Stomach smooth muscle (tissue), 2 donors: ENCODE measurements around the gene PRIM2.
"Not testable (repeated sequence)": the region's sequence is repeated elsewhere in the genome, so short reads cannot be mapped to it uniquely, and the experiment has no call there.

Source experiments
- H3K27ac ChIP-seq: one replicate; pipeline ENCODE4 v1.7.0; 2013; ENCODE audit warnings: mild to moderate bottlenecking, low read length, inconsistent platforms
- H3K27me3 ChIP-seq, 2 donors: one replicate each; pipeline ENCODE4 v1.7.0; 2013; ENCODE audit warnings: low read length in 2 of 2; ENCODE audit not compliant: insufficient read depth in 2 of 2, control insufficient read depth in 1 of 2
- H3K36me3 ChIP-seq, 2 donors: one replicate each; pipeline ENCODE4 v1.7.0; 2013; ENCODE audit warnings: low read length in 2 of 2; ENCODE audit not compliant: control insufficient read depth in 2 of 2, insufficient read depth in 2 of 2
- H3K4me1 ChIP-seq: one replicate; pipeline ENCODE4 v1.7.0; 2013; ENCODE audit warnings: low read length; ENCODE audit not compliant: control insufficient read depth, insufficient read depth
- H3K4me3 ChIP-seq, 2 donors: one replicate each; pipeline ENCODE4 v1.7.0; 2013; ENCODE audit warnings: low read length in 2 of 2
- H3K9ac ChIP-seq, 2 donors: one replicate each; pipeline ENCODE4 v1.7.0; 2013; ENCODE audit warnings: low read length in 2 of 2, mild to moderate bottlenecking in 1 of 2
- H3K9me3 ChIP-seq, 2 donors: one replicate each; pipeline ENCODE4 v1.7.0; 2013; ENCODE audit warnings: low read length in 2 of 2; ENCODE audit not compliant: control insufficient read depth in 2 of 2
- donor health status: healthy.
- donor health status: Pancreatic carcinoma.

Gene PRIM2

DNA sequence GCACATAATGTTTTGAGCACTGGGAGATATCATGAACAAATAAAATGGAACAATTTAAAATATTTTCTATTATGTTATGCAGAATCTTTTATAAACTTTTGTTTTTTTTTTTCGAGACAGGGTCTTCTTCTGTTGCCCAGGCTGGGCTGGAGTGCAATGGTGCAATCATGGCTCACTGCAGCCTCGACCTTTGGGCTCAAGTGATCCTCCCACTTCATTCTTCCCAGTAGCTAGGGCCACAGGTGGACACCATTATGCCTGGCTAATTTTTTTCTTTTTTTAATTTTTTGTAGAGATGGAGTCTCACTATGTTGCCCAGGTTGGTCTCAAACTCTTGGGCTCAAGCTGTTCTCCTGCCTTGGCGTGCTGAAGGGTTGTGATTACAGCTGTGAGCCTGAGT is 220.5 kb downstream of the PRIM2 start:
- H3K36me3 ChIP-seq, H3K9me3 ChIP-seq: not testable (repeated sequence)

DNA sequence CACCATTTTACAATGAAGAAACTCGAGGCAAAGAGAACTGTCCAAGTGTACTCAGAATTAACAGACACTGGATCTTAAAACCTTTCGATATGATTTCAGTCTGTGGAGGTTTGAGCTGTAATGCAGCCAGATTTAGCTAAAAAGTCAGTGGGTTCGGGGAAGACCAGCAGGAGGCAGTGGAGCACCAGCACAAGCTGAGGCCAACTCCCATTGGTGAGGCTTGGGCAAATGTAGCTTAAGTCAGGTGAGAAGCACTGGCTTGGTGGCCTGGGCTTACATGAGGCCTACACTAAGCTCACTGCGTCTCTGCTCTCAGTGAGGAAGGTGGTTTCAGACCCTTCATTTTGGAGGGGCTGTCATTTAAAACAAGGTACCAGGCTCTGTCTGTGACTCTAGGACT is 234.5 kb downstream of the PRIM2 start:
- not testable (repeated sequence) for H3K4me3 ChIP-seq, H3K4me1 ChIP-seq, H3K36me3 ChIP-seq, H3K9ac ChIP-seq, H3K27me3 ChIP-seq, H3K27ac ChIP-seq, H3K9me3 ChIP-seq

More for the DNA sequence above, 220.5 kb downstream of the PRIM2 start:
- H3K27me3 ChIP-seq, H3K9ac ChIP-seq, H3K27ac ChIP-seq, H3K4me1 ChIP-seq, H3K4me3 ChIP-seq: not testable (repeated sequence)

DNA sequence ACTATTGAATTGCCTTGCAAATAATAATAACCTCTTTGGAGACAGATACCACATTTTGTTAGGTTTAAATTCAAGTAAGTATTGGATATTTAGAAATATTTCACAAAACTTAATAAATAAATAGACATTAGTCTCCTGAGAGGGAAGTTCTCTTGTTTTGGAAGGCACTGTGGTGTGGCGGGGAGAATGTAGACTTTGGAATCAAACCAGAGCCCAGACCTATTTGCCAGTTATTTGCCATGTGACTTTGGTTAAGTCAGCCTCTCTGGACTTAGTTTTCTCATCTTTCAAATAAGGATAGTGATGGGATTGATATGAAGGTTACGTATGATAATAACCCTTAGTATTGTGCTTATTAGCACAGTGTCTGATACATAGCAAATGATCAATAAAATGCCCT is 240.4 kb downstream of the PRIM2 start:
- not testable (repeated sequence) for H3K9ac ChIP-seq, H3K4me1 ChIP-seq, H3K27ac ChIP-seq, H3K4me3 ChIP-seq, H3K36me3 ChIP-seq, H3K9me3 ChIP-seq, H3K27me3 ChIP-seq

- not testable (repeated sequence) for H3K27ac ChIP-seq, H3K4me1 ChIP-seq, H3K36me3 ChIP-seq, H3K4me3 ChIP-seq, H3K27me3 ChIP-seq, H3K9ac ChIP-seq, H3K9me3 ChIP-seq
These were observed 241.7 kb downstream of the PRIM2 start for GRCh38 chr6:57559170-57559569.

- not testable (repeated sequence) for H3K27ac ChIP-seq, H3K9me3 ChIP-seq, H3K27me3 ChIP-seq, H3K4me3 ChIP-seq, H3K9ac ChIP-seq, H3K36me3 ChIP-seq, H3K4me1 ChIP-seq
These were observed 244.8 kb downstream of the PRIM2 start for GRCh38 chr6:57562233-57562632.

DNA sequence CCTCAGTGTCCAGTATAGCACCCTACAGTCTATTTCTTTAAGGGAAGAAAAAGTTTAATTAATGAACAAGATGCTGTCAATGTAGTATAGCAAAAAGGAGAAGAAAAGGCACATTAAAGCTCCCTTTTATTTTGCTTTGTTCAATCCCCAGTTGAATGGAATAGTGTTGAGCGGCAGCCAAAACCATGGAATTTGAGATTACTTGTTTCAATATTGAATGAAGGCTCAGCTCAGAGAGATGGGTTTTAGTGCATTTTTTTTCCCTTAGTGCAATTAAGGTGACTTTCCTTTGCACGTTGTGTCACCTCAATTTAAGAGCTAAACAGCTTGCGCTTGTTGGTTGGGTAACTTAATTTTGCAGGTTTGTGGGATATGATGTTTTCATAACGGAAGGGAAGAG is 254.7 kb downstream of the PRIM2 start:
- not testable (repeated sequence) for H3K27ac ChIP-seq, H3K4me3 ChIP-seq, H3K36me3 ChIP-seq, H3K9me3 ChIP-seq, H3K9ac ChIP-seq, H3K27me3 ChIP-seq, H3K4me1 ChIP-seq

- H3K9ac ChIP-seq, result not testable (repeated sequence)
These were observed 255.4 kb downstream of the PRIM2 start for GRCh38 chr6:57572844-57573243.

GRCh38 chr6:57577023-57577422 is 259.6 kb downstream of the PRIM2 start:
- H3K9ac ChIP-seq, H3K4me3 ChIP-seq, H3K4me1 ChIP-seq, H3K27ac ChIP-seq, H3K27me3 ChIP-seq, H3K36me3 ChIP-seq, H3K9me3 ChIP-seq: not testable (repeated sequence)

More at GRCh38 chr6:57572844-57573243, 255.4 kb downstream of the PRIM2 start:
- H3K36me3 ChIP-seq, H3K27ac ChIP-seq, H3K9me3 ChIP-seq, H3K27me3 ChIP-seq, H3K4me3 ChIP-seq, H3K4me1 ChIP-seq: not testable (repeated sequence)

DNA sequence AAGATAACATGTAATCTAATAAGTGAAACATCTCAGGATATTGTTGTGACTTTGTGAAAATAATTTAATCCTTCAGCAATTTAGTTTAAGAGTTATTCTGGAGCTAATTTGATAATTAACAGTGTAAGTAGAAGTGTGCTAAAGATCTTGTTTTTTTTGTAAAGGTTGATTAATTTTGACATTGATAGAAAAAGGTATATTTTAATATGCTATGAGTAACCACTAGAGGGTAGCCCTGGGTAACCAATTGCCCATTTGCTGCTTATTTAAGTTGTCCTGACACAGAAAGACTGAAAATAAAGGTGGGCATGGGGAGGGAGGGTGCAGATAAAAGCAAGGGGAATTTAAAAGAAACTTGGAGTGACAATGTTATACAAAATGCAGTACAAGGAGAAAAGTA is 262.1 kb downstream of the PRIM2 start:
- H3K4me3 ChIP-seq, H3K27me3 ChIP-seq, H3K9ac ChIP-seq, H3K4me1 ChIP-seq, H3K36me3 ChIP-seq, H3K9me3 ChIP-seq, H3K27ac ChIP-seq: not testable (repeated sequence)

- not testable (repeated sequence) for H3K27ac ChIP-seq, H3K36me3 ChIP-seq, H3K9ac ChIP-seq, H3K9me3 ChIP-seq, H3K4me1 ChIP-seq, H3K4me3 ChIP-seq, H3K27me3 ChIP-seq
These were observed 264.2 kb downstream of the PRIM2 start for GRCh38 chr6:57581586-57581985.

GRCh38 chr6:57601105-57601504 is 283.7 kb downstream of the PRIM2 start:
- H3K9me3 ChIP-seq, H3K9ac ChIP-seq, H3K27ac ChIP-seq, H3K36me3 ChIP-seq, H3K4me1 ChIP-seq, H3K4me3 ChIP-seq, H3K27me3 ChIP-seq: not testable (repeated sequence)

- not testable (repeated sequence) for H3K36me3 ChIP-seq, H3K9me3 ChIP-seq, H3K4me1 ChIP-seq, H3K9ac ChIP-seq, H3K4me3 ChIP-seq, H3K27me3 ChIP-seq, H3K27ac ChIP-seq
These were observed 287.9 kb downstream of the PRIM2 start for GRCh38 chr6:57605303-57605702.
